Measurements from ENCODE around the gene CALHM6.

DNA sequence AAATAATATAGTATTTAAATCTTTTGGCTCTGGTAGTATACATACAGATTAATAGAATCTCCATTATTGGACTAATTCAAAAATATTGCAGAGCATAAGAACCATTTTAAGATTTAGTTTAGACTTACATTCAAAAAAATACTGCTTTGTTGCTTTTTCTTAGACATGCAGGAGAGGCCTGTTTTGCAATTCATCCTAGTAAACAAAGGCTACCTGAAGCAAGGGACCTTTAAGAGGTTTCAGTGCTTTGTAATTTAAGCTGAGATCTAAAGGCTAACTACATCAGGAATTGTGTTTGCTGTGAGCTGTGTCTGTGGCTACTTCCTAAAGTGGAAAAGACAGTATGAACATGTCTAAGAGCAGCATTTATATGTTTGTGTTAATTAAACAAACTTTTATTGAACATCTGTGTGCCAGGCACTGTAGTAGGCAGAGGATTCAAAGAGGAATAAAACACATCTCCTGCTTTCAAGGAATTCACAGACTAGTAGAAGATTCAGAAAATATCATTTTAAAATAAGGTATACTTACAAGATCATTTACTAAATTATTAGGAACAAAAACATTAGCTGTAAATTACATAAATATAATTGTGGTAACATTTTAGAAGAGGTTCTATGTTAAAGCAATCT is 29.1 kb upstream of the CALHM6 start:
- no peak for TF ChIP-seq CTCF (IDR thresholded peaks at IDR 0.05)
- no peak for TF ChIP-seq POLR2AphosphoS5 (IDR thresholded peaks at IDR 0.05)
- no peak for TF ChIP-seq POLR2A (IDR thresholded peaks at IDR 0.05)
